ENCODE data around the gene WDR46. TPM values are rescaled to one million over a fixed set of nuclear protein-coding genes. Genes with fewer than 3 reads are reported as not detected.

Gene WDR46
- total and polyA plus RNA-seq, 2 of the 8 experiments (the other 6 are each of a cell fraction or from before 2014, with no cell fraction given) = 69.7 to 91.0 TPM

DNA sequence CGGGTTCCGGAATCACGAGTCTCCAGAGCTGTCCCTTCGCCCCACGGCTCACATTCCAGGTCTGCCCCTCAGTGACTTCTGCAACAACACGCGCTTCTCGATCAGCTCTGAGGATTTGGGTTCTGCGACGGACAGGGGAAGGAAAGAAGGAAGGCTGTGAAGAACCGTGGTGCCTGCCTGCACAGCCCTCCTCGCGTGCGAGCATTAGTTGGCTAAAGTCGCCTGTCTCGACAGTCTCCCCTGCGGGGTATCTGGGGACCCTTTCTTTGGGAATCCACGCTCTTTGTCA is 40.5 kb downstream of the WDR46 start:
- H3K14ac ChIP-seq (ENCODE audit: insufficient read length) = no peak overlapping the region
- no peaks in the 10 kb centered on the region for H3K79me2 ChIP-seq (ENCODE audit: control insufficient read depth in 1 of 2, insufficient read depth in 2 of 2, low read length in 2 of 2)
- H4K91ac ChIP-seq (replicated peaks; ENCODE audit: insufficient read length, low read length) = no peak overlapping the region
- no peak overlapping the region for H2BK15ac ChIP-seq (ENCODE audit: low read length)
- no peak overlapping the region for H2BK20ac ChIP-seq (ENCODE audit: low read length)
- no peak overlapping the region for H3K18ac ChIP-seq (ENCODE audit: extremely low read depth, low read length)
- no peak overlapping the region for H3K4ac ChIP-seq (replicated peaks; ENCODE audit: insufficient read length, low read depth, low read length)
- 15% methylated on average over 14 of the region's 18 CpGs; no CpG with 5 or more reads in 1 of the 2 experiments for WGBS, 2 experiments (ENCODE audit: extremely low coverage in 1 of 2, insufficient coverage in 1 of 2, insufficient read length in 1 of 2, insufficient replicate concordance in 2 of 2, low coverage in 1 of 2, low lambda C conversion rate in 2 of 2, missing lambda C conversion rate in 1 of 2)
- H2AK5ac ChIP-seq (ENCODE audit: low read depth, low read length) = no peak overlapping the region
- no peak overlapping the region for H2BK5ac ChIP-seq (ENCODE audit: low read depth, low read length)
- H3K79me1 ChIP-seq (ENCODE audit: low read depth, low read length) = no peaks in the 10 kb centered on the region
- no peak for FAIRE-seq
- ChIA-PET CTCF (ENCODE audit: partially characterized antibody) (interaction anchor here (0.9 to 7.9 kb wide), 39 partner anchors 11 to 315 kb away, joined by 3 to 107 read pairs (median 6); partner anchors contain the start of genes HSD17B8, RING1, RPS18 and VPS52), POLR2A (ENCODE audit: partially characterized antibody) (interaction anchor here (0.7 to 2.2 kb wide), 15 partner anchors 8 to 276 kb away, joined by 3 to 15 read pairs (median 5); partner anchors contain the start of genes HSD17B8, RGL2, RING1 and RPS18)
- peak overlapping the region; percentile 63 to 98 for H3K4me2 ChIP-seq (ENCODE audit: insufficient read depth in 1 of 2, low read depth in 2 of 2, low read length in 2 of 2)
- H3K4me3 ChIP-seq (ENCODE audit: extremely low read depth in 1 of 4, insufficient read depth in 2 of 4, low read depth in 3 of 4, low read length in 4 of 4) = peak overlapping the region; percentile 20 to 70 (median 52); a peak in 7 of 8 replicates
- no peak overlapping the region for H2AFZ ChIP-seq (ENCODE audit: low read length)
- no peak overlapping the region for H3K23ac ChIP-seq (ENCODE audit: insufficient read length)
- H2BK120ac ChIP-seq (replicated peaks; ENCODE audit: low read depth, low read length) = no peak overlapping the region
- no peak overlapping the region for H3K56ac ChIP-seq (replicated peaks; ENCODE audit: insufficient read length, low read depth, low read length)
- H3K27ac ChIP-seq (ENCODE audit: low read depth, low read length) = no peak overlapping the region
- peaks cover 9% of the 10 kb centered on the region; the same call in 1 of the 2 replicates for H3K23me2 ChIP-seq (ENCODE audit: low read depth, low read length)
- no peak overlapping the region for H4K8ac ChIP-seq (ENCODE audit: extremely low read depth, insufficient read depth, low read length)
- H4K20me1 ChIP-seq (replicated peaks in 1 of 2; ENCODE audit: control insufficient read depth in 1 of 2, insufficient read depth in 2 of 2, low read length in 2 of 2) = no peaks in the 10 kb centered on the region
- DNase-seq (ENCODE audit: low read depth in 1 of 2, low spot score in 2 of 2) = no peak
- peaks cover 0 to 21% (median 11%) of the 10 kb centered on the region in 4 experiments; a peak in 6 of 7 replicates for H3K27me3 ChIP-seq (replicated peaks in 1 of 4; ENCODE audit: control insufficient read depth in 3 of 4, extremely low read depth in 1 of 4, insufficient read depth in 3 of 4, low read length in 3 of 4)
- no peak overlapping the region for H4K5ac ChIP-seq (ENCODE audit: insufficient read length, low read depth, low read length)
- H3K9ac ChIP-seq (replicated peaks in 1 of 4; ENCODE audit: extremely low read depth in 1 of 4, low read depth in 3 of 4, low read length in 3 of 4) = no peak overlapping the region
- no peaks in the 10 kb centered on the region for H3K9me3 ChIP-seq (ENCODE audit: insufficient read depth in 2 of 2, low read depth in 1 of 2, low read length in 1 of 2)
- peaks cover 0 to 2% (median 0%) of the 10 kb centered on the region in 4 experiments; a peak in 1 of 8 replicates for H3K36me3 ChIP-seq (ENCODE audit: control insufficient read depth in 2 of 4, insufficient read depth in 4 of 4, low read length in 3 of 4)
- no peak overlapping the region for H2BK12ac ChIP-seq (ENCODE audit: low read depth, low read length)
- peaks cover 0 to 10% (median 7%) of the 10 kb centered on the region in 4 experiments; a peak in 4 of 7 replicates for H3K4me1 ChIP-seq (replicated peaks in 1 of 4; ENCODE audit: control insufficient read depth in 3 of 4, insufficient read depth in 4 of 4, low read length in 3 of 4)
- TF ChIP-seq SIN3A (conservative IDR thresholded peaks at IDR 0.05 in 1 of 2, IDR thresholded peaks at IDR 0.05 in 1 of 2; ENCODE audit: low read depth in 1 of 2, low read length in 2 of 2) (peak in 1 of 2 experiments; percentile 40; a peak in 2 of 4 replicates), PHF8 (conservative IDR thresholded peaks at IDR 0.05; ENCODE audit: low read depth, low read length) (no peak)
